ENCODE measurements around the gene SKAP1.

DNA sequence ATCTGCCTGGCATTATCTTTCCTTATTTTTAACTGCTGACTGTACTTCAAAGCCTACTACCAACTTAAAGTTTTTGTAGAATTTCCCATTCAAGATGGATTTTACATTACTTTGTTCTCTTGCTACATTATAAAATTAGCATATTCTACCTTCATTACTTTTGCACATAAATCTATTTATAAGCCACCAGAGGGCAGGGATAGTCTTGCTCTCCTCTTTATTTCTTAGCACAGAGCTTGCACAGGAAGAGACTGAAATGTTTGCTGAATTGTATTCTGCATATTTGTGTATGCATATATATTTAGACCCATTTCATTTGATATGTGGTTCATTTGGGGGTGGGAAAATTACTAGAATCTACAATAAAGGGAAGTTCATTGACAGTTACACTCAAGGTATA, 108.0 kb downstream of the SKAP1 start:
- TF ChIP-seq CTCF (conservative IDR thresholded peaks at IDR 0.05 in 1 of 2, IDR thresholded peaks at IDR 0.05 in 1 of 2; ENCODE audit: extremely low read depth in 1 of 2, insufficient read depth in 1 of 2, low read depth in 1 of 2, low read length in 2 of 2) = peak in 1 of 2 donors; percentile 14
- TF ChIP-seq EZH2 (IDR thresholded peaks at IDR 0.05; ENCODE audit: borderline replicate concordance, low read length) = no peak

Data from mammary epithelial cell (primary cell).